K562 (cell line): ENCODE results near the gene NAT10. TPM values are rescaled to one million over a fixed set of nuclear protein-coding genes. Genes with fewer than 3 reads are reported as not detected.
A peak's percentile ranks its signal among the peaks of the same experiment; 100 is the strongest.

Experiments used
- ATAC-seq: fragments of 200-7000 bp; cut with Tn5 transposase; 3 replicates; pipeline ENCODE4 v1.9.1; 2020; ENCODE audit warnings: moderate library complexity
- BruUV-seq: library from RNA; stranded (reverse); fragments of 400-500 nt; replicated peaks from 2 replicates; lab custom pipeline; 2021; lab: Mats Ljungman, UMichigan
- CTCF ChIA-PET: fragments of 300-600 bp; formaldehyde crosslinking; extraction: SDS; loops from one replicate; lab custom pipeline; 2021; ENCODE audit warnings: low intra/inter-chr PET ratio; lab: Yijun Ruan, JAX
- POLR2A ChIA-PET: fragments of 300-600, 350-650 bp; sonication (Branson Sonifier 250); formaldehyde crosslinking; extraction: SDS; loops from one replicate; lab custom pipeline; 2021; ENCODE audit warnings: antibody characterized with exemption, inconsistent platforms; lab: Yijun Ruan, JAX
- DNase-seq, 4 experiments: peaks; one replicate each; pipeline versions ENCODE4 v3.0.0 to v3.0.0-alpha.2; 2011 to 2018; ENCODE audit warnings: low spot score in 3 of 4, mixed read lengths in 3 of 4; ENCODE audit errors: extremely low read depth in 1 of 4
- FAIRE-seq: peaks from 2 replicates; lab custom pipeline; 2011; peaks lifted over from hg19 to GRCh38; lab: Jason Lieb, UNC
- H2AFZ ChIP-seq: 2 replicates; pipeline ENCODE4 v1.6.0; 2011; ENCODE audit warnings: low read depth, low read length, control low read depth, inconsistent platforms
- H3K27ac ChIP-seq: fragments of 200-600 bp; 3 replicates; pipeline ENCODE4 v1.8.0; 2011; ENCODE audit warnings: low read depth, mild to moderate bottlenecking, control low read depth, inconsistent platforms, low read length, moderate library complexity, mixed read lengths; ENCODE audit errors: extremely low read depth
- H3K27me3 ChIP-seq, 2 experiments: fragments of 300-600 bp in 1 of 2; 2 replicates in 1 of 2; 3 replicates in 1 of 2; pipeline versions ENCODE4 v1.6.0 to v1.8.0; 2011; ENCODE audit warnings: inconsistent platforms in 2 of 2, low read length in 2 of 2, mild to moderate bottlenecking in 1 of 2, mixed read lengths in 1 of 2, moderate library complexity in 1 of 2; ENCODE audit not compliant: control insufficient read depth in 2 of 2, insufficient read depth in 2 of 2
- H3K36me3 ChIP-seq: fragments of 300-600 bp; 3 replicates; pipeline ENCODE4 v1.8.0; 2011; ENCODE audit warnings: mild to moderate bottlenecking, low read length, inconsistent platforms; ENCODE audit not compliant: control insufficient read depth, insufficient read depth
- H3K4me1 ChIP-seq, 2 experiments: fragments of 200-600 bp in 1 of 2; replicated peaks in 1 of 2; 2 replicates in 1 of 2; 3 replicates in 1 of 2; pipeline versions ENCODE4 v1.5.1 to v1.8.0; 2011; ENCODE audit warnings: inconsistent platforms in 2 of 2, low read length in 2 of 2, mild to moderate bottlenecking in 1 of 2, mixed read lengths in 1 of 2, moderate library complexity in 1 of 2; ENCODE audit not compliant: control insufficient read depth in 2 of 2, insufficient read depth in 2 of 2
- H3K4me2 ChIP-seq: 2 replicates; pipeline ENCODE4 v1.6.1; 2011; ENCODE audit warnings: low read length, control low read depth, inconsistent platforms, mixed read lengths; ENCODE audit not compliant: insufficient read depth
- H3K4me3 ChIP-seq: fragments of 200-600 bp; sonication (generic), shearing (Covaris generic); 2 replicates; pipeline ENCODE4 v1.5.1; 2016; ENCODE audit warnings: control low read depth, inconsistent platforms
- H3K79me2 ChIP-seq: fragments of 200-600 bp; 3 replicates; pipeline ENCODE4 v1.8.0; 2011; ENCODE audit warnings: low read length, inconsistent platforms; ENCODE audit not compliant: control insufficient read depth, insufficient read depth
- H3K9ac ChIP-seq, 2 experiments: 2 replicates each; pipeline versions ENCODE4 v1.6.0 to v1.6.1; 2011; ENCODE audit warnings: low read depth in 2 of 2, low read length in 2 of 2, control low read depth in 1 of 2, inconsistent platforms in 1 of 2, mild to moderate bottlenecking in 1 of 2, mixed read lengths in 1 of 2; ENCODE audit not compliant: insufficient read depth in 1 of 2
- H3K9me1 ChIP-seq: one replicate; pipeline ENCODE4 v1.6.0; 2011; ENCODE audit warnings: inconsistent platforms, mild to moderate bottlenecking, low read length, moderate library complexity; ENCODE audit not compliant: control insufficient read depth, insufficient read depth
- H3K9me3 ChIP-seq: replicated peaks from 2 replicates; pipeline ENCODE4 v1.5.1; 2011; ENCODE audit warnings: low read depth, low read length, inconsistent platforms; ENCODE audit not compliant: control insufficient read depth, insufficient read depth
- H4K20me1 ChIP-seq: replicated peaks from 2 replicates; pipeline ENCODE4 v1.6.1; 2011; ENCODE audit warnings: low read length, inconsistent platforms, mixed read lengths; ENCODE audit not compliant: control insufficient read depth, insufficient read depth
- CTBP1 ChIP-seq: fragments of 450-650 bp; IDR thresholded peaks from 2 replicates; pipeline ENCODE4 v1.6.1; 2016; ENCODE audit warnings: borderline replicate concordance
- HNRNPH1 ChIP-seq: fragments of 200-400 bp; formaldehyde crosslinking; optimal IDR thresholded peaks from 2 replicates; pipeline ENCODE3; 2017; ENCODE audit warnings: low read depth, mild to moderate bottlenecking, low read length, moderate library complexity
- WGBS: fragments of 100-300 bp; shearing (Covaris generic); methylation state at CpG from one replicate; pipeline ENCODE4 v1.1.6; 2016; ENCODE audit warnings: low coverage, mixed read lengths; ENCODE audit not compliant: insufficient coverage; ENCODE audit errors: missing lambda C conversion rate; 5-methylcytosine and 5-hydroxymethylcytosine counted together
- in situ Hi-C: fragments of 300-500 bp; cut with MboI; formaldehyde crosslinking; loops from 4 replicates; pipeline ENCODE4 v1.15.0; 2018; ENCODE audit warnings: inconsistent platforms, mixed read lengths
- intact Hi-C: fragments of 100-400 bp; cut with micrococcal nuclease; formaldehyde crosslinking; loops from 2 replicates; pipeline ENCODE4 v1.14.2; 2022
- polyA plus RNA-seq, 8 experiments: library from polyadenylated mRNA; depleted of rRNA in 4 of 8; stranded (reverse) in 5 of 8; unstranded in 3 of 8; fragments of >200 nt; fragmentation: Nextera tagmentation in 2 of 8; fragmentation: Illumina TruSeq in 1 of 8; extraction: Ambion mirVana in 2 of 8; extraction: Trizol in 1 of 8; gene quantifications; 2 replicates each; pipeline versions ENCODE4 v1.2.1 to v1.2.3, GENCODE V29; 2011 to 2014; ENCODE audit warnings: inconsistent platforms in 1 of 8, missing spikeins in 1 of 8
- total RNA-seq, 7 experiments: library from RNA; depleted of rRNA in 6 of 7; stranded (reverse); fragments of >200 nt in 6 of 7; fragmentation: Illumina TruSeq in 2 of 7; extraction: Trizol in 2 of 7; gene quantifications; 2 replicates each; pipeline versions ENCODE4 v1.2.1 to v1.2.3, GENCODE V29; 2011 to 2021; ENCODE audit warnings: low replicate concordance in 1 of 7
- TF ChIP-seq, protein P1 (sequence below), 2 experiments: fragments of 450-650 bp; conservative IDR thresholded peaks; 2 replicates each; pipeline ENCODE4 v1.6.1; 2017; ENCODE audit warnings: mild to moderate bottlenecking in 2 of 2, moderate library complexity in 2 of 2
- TF ChIP-seq, protein P2 (sequence below): fragments of 250-450 bp; sonication (Bioruptor Pico); IDR thresholded peaks from 2 replicates; pipeline ENCODE4 v1.8.0; 2022; ENCODE audit warnings: moderate library complexity, mild to moderate bottlenecking, inconsistent platforms

Gene NAT10
- total and polyA plus RNA-seq, 9 of the 15 experiments (the other 6 are each of a cell fraction or from before 2014, with no cell fraction given), result 55.4 to 125 (median 86.3) TPM

DNA sequence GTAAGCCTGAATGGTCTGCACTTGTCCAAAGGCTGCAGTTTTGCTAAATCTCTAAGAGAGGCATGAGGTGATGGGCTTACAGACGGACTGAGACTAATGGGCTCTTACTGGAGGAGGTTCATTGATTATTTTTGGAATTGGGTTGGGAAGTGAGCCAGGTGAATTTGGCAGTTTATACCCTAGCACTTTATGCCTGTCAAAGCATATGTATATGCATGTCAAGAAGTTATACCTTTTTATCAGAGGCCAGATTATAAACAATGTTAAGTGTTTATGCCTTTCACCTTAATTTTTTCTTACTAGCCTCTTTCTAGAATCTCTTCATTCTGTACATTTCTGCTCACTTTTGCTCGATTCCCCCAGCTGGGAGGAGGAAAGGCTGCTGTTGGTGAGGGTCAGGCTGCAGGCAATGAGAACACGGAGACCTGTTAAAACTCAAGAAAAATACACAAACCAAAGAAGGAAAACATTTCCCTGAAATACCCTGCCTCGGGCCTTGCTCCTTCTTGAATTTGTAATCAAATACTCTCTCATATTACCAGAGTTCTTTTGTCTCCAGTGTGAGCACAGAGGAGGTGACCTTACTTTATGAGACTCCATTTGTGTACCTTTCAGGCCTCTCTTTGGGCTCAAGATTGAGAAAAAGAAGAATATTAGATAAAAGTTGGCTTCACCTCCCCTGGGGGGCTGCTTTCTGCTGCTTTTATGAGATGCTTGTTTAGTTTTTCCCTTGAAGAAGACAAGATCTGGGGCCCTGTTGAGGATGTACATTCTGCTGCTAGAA lies 19.6 kb downstream of the NAT10 start:
- POLR2A ChIA-PET, result interaction anchor here (0.7 to 1.1 kb wide), 2 partner anchors 10 to 13 kb away, joined by 3 read pairs; no protein-coding TSS in a partner anchor
- Histone ChIP-seq H3K36me3 (peaks cover 93% of the 10 kb centered on the region), H4K20me1 (no peaks in the 10 kb centered on the region), H3K9me1 (no peaks in the 10 kb centered on the region), H3K79me2 (no peaks in the 10 kb centered on the region), H3K27me3 (no peaks in the 10 kb centered on the region), H3K27ac (no peak overlapping the region), H3K4me2 (no peak overlapping the region), H3K4me3 (no peak overlapping the region), H3K9me3 (no peaks in the 10 kb centered on the region), H2AFZ (no peak overlapping the region), H3K9ac (no peak overlapping the region), H3K4me1 (no peaks in the 10 kb centered on the region)
- intact Hi-C loops (no loop called here), in situ Hi-C loops (no loop called here)
- FAIRE-seq (no peak), ATAC-seq (no peak), DNase-seq (no peak)
- BruUV-seq, result TSS peak; percentile 18
- CTCF ChIA-PET, result no interaction called here
- TF ChIP-seq HNRNPH1 (no peak), CTBP1 (no peak)
- TF ChIP-seq, protein P1, sequence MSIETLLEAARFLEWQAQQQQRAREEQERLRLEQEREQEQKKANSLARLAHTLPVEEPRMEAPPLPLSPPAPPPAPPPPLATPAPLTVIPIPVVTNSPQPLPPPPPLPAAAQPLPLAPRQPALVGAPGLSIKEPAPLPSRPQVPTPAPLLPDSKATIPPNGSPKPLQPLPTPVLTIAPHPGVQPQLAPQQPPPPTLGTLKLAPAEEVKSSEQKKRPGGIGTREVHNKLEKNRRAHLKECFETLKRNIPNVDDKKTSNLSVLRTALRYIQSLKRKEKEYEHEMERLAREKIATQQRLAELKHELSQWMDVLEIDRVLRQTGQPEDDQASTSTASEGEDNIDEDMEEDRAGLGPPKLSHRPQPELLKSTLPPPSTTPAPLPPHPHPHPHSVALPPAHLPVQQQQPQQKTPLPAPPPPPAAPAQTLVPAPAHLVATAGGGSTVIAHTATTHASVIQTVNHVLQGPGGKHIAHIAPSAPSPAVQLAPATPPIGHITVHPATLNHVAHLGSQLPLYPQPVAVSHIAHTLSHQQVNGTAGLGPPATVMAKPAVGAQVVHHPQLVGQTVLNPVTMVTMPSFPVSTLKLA (conservative IDR thresholded peaks at IDR 0.05), result no peak
- TF ChIP-seq, protein P2, sequence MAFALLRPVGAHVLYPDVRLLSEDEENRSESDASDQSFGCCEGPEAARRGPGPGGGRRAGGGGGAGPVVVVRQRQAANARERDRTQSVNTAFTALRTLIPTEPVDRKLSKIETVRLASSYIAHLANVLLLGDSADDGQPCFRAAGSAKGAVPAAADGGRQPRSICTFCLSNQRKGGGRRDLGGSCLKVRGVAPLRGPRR (CRISPR knock-in tag), result no peak
- 88% methylated on average over 4 of the region's 4 CpGs for WGBS
